ENCODE results near the gene ZNF200. TPM values are rescaled to one million over a fixed set of nuclear protein-coding genes. Genes with fewer than 3 reads are reported as not detected.

The ZNF200 gene, protein sequence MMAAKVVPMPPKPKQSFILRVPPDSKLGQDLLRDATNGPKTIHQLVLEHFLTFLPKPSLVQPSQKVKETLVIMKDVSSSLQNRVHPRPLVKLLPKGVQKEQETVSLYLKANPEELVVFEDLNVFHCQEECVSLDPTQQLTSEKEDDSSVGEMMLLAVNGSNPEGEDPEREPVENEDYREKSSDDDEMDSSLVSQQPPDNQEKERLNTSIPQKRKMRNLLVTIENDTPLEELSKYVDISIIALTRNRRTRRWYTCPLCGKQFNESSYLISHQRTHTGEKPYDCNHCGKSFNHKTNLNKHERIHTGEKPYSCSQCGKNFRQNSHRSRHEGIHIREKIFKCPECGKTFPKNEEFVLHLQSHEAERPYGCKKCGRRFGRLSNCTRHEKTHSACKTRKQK
- total RNA-seq: 10 to 100 TPM in 2 of 4 donors, 1 to 10 TPM in 2; 8.6 to 13.0 (median 10.0) TPM

DNA sequence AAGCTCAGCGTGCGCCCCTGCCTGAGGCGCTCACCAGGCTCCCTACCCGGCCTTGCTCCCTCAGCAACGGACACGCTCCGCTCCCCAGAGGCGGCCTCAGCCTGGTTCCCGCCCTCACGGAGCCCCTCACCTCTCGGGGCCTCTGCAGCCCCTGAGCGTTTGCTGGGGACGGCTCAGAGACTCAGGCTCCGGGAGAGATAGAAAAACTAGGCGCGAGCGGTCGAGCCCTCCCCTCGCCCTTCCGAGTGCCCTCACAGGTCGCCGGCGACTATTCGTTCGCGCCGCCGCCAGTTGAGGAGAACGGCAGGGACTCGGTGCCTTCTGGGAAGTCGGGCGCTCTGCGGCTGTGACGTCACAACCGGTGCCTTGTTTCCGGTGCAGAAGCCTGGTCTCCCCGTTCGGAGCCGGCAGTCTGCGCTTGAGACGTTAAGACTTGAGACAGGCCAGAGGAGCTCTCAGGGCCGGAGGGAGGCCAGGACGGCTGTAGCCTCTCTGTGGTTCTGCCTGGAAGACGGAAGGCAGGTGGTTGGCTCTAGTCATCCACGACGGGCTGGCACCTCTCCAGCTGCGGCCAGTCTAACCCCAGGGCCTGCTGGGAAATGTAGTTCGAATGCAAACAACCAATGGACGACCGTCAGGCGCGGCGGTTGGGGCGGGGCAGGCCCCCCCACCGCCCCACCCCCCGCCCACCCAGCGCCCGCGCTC, at the start of gene ZNF200:
Gene ZNF200 (minus strand): TSS at position 302 of the 705 bp plus-strand sequence. CDS start 1,403 bp downstream, outside the sequence.
- peaks cover 0 to 30% (median 5%) of the 10 kb centered on the region in 3 donors for H3K36me3 ChIP-seq
- H3K9me3 ChIP-seq: peaks cover 0 to 4% (median 0%) of the 10 kb centered on the region in 4 donors
- no peaks in the 10 kb centered on the region for H3K27me3 ChIP-seq
- TF ChIP-seq POLR2A (IDR thresholded peaks at IDR 0.05): peak; percentile 69 to 77
- TF ChIP-seq, protein P1, sequence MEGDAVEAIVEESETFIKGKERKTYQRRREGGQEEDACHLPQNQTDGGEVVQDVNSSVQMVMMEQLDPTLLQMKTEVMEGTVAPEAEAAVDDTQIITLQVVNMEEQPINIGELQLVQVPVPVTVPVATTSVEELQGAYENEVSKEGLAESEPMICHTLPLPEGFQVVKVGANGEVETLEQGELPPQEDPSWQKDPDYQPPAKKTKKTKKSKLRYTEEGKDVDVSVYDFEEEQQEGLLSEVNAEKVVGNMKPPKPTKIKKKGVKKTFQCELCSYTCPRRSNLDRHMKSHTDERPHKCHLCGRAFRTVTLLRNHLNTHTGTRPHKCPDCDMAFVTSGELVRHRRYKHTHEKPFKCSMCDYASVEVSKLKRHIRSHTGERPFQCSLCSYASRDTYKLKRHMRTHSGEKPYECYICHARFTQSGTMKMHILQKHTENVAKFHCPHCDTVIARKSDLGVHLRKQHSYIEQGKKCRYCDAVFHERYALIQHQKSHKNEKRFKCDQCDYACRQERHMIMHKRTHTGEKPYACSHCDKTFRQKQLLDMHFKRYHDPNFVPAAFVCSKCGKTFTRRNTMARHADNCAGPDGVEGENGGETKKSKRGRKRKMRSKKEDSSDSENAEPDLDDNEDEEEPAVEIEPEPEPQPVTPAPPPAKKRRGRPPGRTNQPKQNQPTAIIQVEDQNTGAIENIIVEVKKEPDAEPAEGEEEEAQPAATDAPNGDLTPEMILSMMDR (IDR thresholded peaks at IDR 0.05): no peak
- peak within 1 kb of the TSS; percentile 91 to 99 (median 96) for H3K27ac ChIP-seq
- H3K4me1 ChIP-seq: peaks cover 0 to 14% (median 7%) of the 10 kb centered on the region in 4 donors
- peak; percentile 94 to 98 (median 96) for DNase-seq
- peak within 1 kb of the TSS; percentile 78 to 100 (median 94) for H3K4me3 ChIP-seq

- Histone ChIP-seq H3K36me3 (peaks cover 0 to 36% (median 6%) of the 10 kb centered on the region in 3 donors), H3K9me3 (peaks cover 0 to 12% (median 3%) of the 10 kb centered on the region in 4 donors), H3K4me1 (peaks cover 0 to 17% (median 9%) of the 10 kb centered on the region in 4 donors), H3K4me3 (peak overlapping the region; percentile 68 to 99 (median 89)), H3K27ac (peak overlapping the region; percentile 96 to 99 (median 98)), H3K27me3 (no peaks in the 10 kb centered on the region)
- TF ChIP-seq POLR2A (IDR thresholded peaks at IDR 0.05): no peak
- TF ChIP-seq, protein P1 (IDR thresholded peaks at IDR 0.05): no peak
- no peak for DNase-seq
Observed at GRCh38 chr16:3283543-3284447, 48.8 kb upstream of the ZNF200 start.

- H3K4me1 ChIP-seq: peaks cover 0 to 17% (median 9%) of the 10 kb centered on the region in 4 donors
- H3K27ac ChIP-seq: peak within 1 kb of the TSS; percentile 96 to 99 (median 98)
- H3K27me3 ChIP-seq: no peaks in the 10 kb centered on the region
- TF ChIP-seq, protein P1 (IDR thresholded peaks at IDR 0.05): peak in 3 of 6 experiments; percentile 3 to 20 (median 12)
- peak; percentile 53 to 56 for TF ChIP-seq POLR2A (IDR thresholded peaks at IDR 0.05)
- peak within 1 kb of the TSS; percentile 68 to 99 (median 89) for H3K4me3 ChIP-seq
- peak; percentile 92 to 97 (median 97) for DNase-seq
- H3K36me3 ChIP-seq: peaks cover 0 to 28% (median 0%) of the 10 kb centered on the region in 3 donors
- peaks cover 0 to 4% (median 0%) of the 10 kb centered on the region in 4 donors for H3K9me3 ChIP-seq
Observed at GRCh38 chr16:3282730-3283542, 48.0 kb upstream of the ZNF200 start, which contains the start of gene ZNF263. Gene ZNF263 (plus strand): TSS chr16:3283491. CDS start chr16:3283819, 328 bp downstream.

DNA sequence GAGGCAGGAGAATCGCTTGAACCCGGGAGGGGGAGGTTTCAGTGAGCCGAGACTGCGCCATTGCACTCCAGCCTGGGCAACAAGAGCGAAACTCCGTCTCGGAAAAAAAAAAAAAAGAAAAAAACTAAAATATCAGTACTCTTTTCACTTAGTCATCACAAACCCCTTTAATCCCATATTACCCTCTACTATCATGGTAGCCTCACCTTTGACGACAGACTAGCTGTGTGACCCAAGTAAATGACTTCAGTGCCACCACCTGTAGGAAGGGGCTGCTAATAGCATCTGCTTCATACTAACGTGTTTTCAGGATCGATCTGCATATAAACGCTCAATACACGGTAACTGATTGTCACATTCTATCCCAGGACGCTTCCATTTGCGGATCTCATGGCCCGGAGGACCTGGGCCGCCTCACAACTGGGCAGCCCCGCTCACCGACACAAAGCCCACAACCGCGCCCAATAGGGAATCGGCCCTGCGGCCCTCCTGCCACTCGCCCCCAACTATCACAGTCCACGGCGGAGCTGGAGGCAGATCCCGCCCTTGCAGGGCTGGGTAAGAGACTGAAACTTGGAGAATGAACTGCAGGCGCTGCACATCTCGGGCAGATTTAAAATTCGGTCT, 47.3 kb upstream of the ZNF200 start:
- TF ChIP-seq POLR2A (IDR thresholded peaks at IDR 0.05): no peak
- TF ChIP-seq, protein P1 (IDR thresholded peaks at IDR 0.05): no peak
- Histone ChIP-seq H3K4me1 (peaks cover 0 to 17% (median 9%) of the 10 kb centered on the region in 4 donors), H3K27me3 (no peaks in the 10 kb centered on the region)

More for the DNA sequence above, 47.3 kb upstream of the ZNF200 start:
- peak overlapping the region; percentile 96 to 99 (median 98) for H3K27ac ChIP-seq
- H3K4me3 ChIP-seq: peak overlapping the region; percentile 68 to 99 (median 89)
- H3K9me3 ChIP-seq: peaks cover 0 to 4% (median 0%) of the 10 kb centered on the region in 4 donors
- DNase-seq: no peak
- H3K36me3 ChIP-seq: peaks cover 0 to 22% (median 0%) of the 10 kb centered on the region in 3 donors
